Skeletal muscle cell (primary cell): ENCODE data around the gene EHBP1L1.

ENCODE experiments used
- DNase-seq: peaks from one replicate; pipeline ENCODE4 v3.0.0-alpha.2; 2010; ENCODE audit warnings: low read depth
- H3K4me3 ChIP-seq: 2 replicates; pipeline ENCODE4 v1.5.1; 2011; ENCODE audit warnings: low read depth, mild to moderate bottlenecking, control low read depth, low read length, moderate library complexity

EHBP1L1 gene

GRCh38 chr11:65588199-65589054 lies 12.6 kb downstream of the EHBP1L1 start:
- DNase-seq, result no peak
- H3K4me3 ChIP-seq, result no peak overlapping the region

DNA sequence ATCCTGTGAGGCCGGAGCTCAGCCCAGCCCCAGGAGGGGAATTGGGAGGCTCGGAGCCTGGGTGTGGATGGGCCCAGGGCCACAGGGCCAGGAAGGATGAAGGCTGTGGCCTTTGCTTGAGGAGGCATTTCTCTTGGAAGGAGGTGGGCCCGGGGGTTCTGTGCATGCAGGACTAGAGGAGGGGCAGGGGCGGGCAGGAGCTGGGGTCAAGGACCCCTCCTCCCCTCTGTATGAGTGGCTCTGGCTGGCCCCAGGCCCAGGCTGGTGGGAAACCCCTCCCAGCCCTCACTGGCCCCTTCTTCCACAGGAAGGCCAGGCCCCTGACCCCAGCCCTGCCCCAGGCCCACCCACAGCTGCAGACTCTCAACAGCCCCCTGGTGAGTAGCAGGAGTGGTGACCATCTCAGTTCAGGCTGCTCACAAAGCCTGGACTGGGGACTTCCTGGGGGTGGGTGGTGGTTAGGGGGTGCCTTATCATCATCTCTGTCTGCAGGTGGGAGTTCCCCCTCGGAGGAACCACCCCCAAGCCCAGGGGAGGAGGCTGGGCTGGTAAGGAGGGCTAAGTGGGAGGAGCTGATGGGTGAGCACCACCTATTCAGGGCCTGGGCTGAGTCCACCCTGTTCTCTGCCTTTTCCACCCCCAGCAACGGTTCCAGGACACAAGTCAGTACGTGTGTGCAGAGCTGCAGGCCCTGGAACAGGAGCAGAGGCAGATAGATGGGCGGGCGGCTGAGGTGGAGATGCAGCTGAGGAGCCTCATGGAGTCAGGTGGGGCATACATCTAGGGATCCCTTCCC lies 13.8 kb downstream of the EHBP1L1 start:
- no peak for DNase-seq
- no peak overlapping the region for H3K4me3 ChIP-seq

GRCh38 chr11:65590240-65590738 lies 14.4 kb downstream of the EHBP1L1 start:
- no peak overlapping the region for H3K4me3 ChIP-seq
- DNase-seq, result no peak

- no peak for DNase-seq
- H3K4me3 ChIP-seq, result no peak overlapping the region
Observed at GRCh38 chr11:65591939-65592857, 16.3 kb downstream of the EHBP1L1 start.

GRCh38 chr11:65592858-65593517 lies 17.1 kb downstream of the EHBP1L1 start:
- no peak overlapping the region for H3K4me3 ChIP-seq
- DNase-seq, result no peak

DNA sequence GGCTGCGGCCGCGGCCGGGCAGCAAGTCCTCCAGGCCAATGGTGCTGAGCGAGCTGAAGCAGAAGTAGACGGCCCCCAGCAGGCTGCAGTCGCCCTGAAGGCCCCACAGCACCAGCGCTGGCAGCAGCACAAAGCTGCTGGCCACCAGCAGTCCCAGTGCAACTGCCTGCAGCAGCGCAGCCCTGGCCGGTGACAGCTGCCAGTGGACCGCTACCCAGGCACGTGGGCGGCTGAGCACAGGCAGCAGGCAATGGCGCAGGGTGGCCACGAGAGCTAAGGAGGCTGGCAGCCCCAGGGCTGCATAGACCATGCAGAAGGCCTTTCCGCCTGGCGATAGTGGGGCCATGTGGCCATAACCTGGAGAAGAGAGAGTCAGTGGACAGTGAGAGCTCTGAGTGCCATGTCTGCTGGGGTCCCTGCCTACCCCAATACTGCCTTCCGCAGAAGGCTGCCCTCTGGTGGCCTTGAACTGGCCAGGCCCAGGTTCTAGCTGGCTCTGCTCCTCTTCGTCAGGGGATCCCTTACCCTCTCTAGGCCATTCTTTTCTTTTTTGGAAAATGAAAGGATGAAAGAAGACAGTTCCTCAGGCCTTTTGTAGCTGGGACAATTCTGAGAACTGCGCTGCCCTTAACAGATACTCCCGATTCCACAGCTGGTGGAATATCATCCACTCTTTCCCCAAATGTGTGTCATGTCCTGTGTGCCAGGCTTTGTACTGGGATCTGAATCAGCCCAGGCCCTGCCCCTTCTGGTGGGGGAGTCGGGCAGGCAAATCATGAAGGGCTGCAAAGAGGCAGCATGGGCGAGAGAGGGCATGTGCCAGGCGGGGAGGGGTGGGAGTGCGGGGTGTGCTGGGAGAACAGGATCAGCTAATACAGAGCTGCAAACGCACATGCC lies 17.9 kb downstream of the EHBP1L1 start:
- DNase-seq, result no peak
- H3K4me3 ChIP-seq, result no peak overlapping the region

DNA sequence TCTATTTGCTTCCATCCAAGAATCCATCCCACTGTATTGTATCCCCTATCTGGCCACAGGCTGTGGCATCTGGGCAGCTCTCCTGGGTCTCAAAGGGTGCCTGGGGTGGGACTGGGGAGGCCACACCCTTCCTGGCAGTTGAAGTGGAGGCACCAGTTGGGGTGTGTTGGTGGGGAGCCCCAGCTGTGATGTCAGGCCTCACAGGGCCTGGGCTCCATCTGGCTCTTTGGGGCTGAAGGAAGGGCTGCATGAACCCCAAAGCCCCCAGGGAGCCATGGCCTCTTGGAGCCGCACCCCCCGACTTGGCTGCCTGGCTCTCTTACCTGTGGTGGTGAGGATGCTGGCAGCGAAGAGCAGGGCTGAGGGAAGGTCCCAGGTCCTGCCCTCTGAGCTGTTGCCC lies 19.3 kb downstream of the EHBP1L1 start:
- no peak for DNase-seq
- H3K4me3 ChIP-seq, result no peak overlapping the region

DNA sequence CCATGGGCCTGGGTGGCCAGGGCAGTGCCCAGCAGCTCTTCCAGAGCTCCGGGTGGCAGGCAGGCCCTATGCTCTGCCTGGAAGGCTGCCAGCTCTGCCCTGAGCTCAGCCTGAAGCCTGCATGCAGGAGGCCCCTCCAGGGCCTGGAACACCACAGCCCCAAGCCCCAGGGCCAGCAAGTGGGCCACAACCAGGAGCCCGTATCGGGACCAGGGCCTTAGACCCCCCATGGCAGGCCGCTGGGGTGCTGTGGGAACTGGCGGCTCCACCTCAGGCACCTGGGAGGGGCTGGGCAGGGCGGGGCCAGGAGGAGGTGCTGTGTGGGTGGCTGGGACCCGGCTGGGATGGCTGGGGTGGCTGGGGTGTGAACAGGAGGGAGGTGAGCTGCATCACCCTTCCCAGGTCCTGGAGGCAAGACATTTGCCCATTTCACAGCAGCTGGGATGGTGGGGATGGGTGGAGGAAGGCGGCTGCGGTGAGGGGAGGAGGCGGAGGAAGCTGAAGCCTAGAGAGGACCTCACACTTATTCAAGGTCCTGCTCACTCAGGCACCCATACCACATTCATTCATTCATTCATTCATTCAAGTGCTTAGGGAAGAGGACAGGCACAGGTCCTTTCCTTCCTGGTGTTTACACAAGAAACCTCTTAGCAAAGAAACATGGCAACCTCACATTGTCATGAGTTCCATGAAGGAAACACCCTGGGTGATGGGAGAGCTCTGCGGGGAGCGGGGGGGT lies 19.9 kb downstream of the EHBP1L1 start, which contains the start of gene KCNK7:
TSS of gene KCNK7 (minus strand) at position 258 of the 739 bp plus-strand sequence. CDS start at position 230, 28 bp downstream.
- no peak for DNase-seq

DNA sequence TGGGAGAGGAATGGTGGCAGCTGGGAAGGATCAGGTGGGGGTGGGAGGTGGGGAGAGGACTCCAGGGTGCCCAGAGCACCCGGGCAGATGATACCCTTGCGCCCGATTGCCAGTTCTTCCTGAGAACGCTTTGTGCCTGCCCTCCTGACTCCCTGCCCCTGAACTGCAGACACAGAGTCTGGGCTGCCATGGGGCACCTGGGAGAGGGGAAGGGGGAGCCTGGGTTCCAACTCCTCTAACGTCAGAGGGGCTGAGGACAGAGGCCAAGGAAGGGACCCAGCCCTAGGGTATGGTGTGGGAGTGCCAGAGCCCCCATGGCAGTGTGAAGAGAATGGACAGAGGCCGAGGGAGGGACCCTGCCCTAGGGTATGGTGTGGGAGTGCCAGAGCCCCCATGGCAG lies 20.7 kb downstream of the EHBP1L1 start:
- no peak overlapping the region for H3K4me3 ChIP-seq
- no peak for DNase-seq

More for the DNA sequence above, 19.9 kb downstream of the EHBP1L1 start, which contains the start of gene KCNK7:
- no peak within 1 kb of the TSS for H3K4me3 ChIP-seq

DNA sequence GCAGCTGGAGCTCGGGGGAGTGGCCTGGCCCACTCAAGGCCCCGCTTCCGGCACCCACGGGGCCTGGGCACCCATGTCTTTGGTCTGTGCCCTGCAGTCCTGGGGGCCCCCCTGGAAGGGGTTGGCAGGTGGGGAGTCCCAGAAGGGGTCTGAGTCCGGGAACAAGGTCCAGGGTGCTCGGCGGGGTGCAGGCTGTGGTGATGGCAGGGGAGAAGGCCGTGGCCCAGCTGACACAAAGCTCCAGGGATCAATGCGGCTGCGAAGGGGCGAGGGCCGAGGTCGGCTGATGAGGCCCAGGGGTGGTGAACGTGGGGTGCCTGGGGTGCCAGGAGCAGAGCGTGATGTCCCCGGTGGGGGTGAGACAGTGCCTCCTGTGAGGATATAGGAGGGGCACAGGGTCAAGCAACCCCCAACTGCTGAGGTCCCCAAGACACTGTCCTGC lies 22.4 kb downstream of the EHBP1L1 start:
- H3K4me3 ChIP-seq, result no peak overlapping the region
- no peak for DNase-seq

GRCh38 chr11:65599216-65599954 lies 23.5 kb downstream of the EHBP1L1 start:
- no peak for DNase-seq
- H3K4me3 ChIP-seq, result no peak overlapping the region

- H3K4me3 ChIP-seq, result no peak overlapping the region
- no peak for DNase-seq
Observed at GRCh38 chr11:65599955-65600246, 24.0 kb downstream of the EHBP1L1 start.

GRCh38 chr11:65604258-65604657 lies 28.4 kb downstream of the EHBP1L1 start:
- DNase-seq, result no peak
- H3K4me3 ChIP-seq, result no peak overlapping the region

- DNase-seq, result peak; percentile 84
- peak overlapping the region; percentile 35 for H3K4me3 ChIP-seq
Observed at GRCh38 chr11:65606876-65607613, 31.2 kb downstream of the EHBP1L1 start.

DNA sequence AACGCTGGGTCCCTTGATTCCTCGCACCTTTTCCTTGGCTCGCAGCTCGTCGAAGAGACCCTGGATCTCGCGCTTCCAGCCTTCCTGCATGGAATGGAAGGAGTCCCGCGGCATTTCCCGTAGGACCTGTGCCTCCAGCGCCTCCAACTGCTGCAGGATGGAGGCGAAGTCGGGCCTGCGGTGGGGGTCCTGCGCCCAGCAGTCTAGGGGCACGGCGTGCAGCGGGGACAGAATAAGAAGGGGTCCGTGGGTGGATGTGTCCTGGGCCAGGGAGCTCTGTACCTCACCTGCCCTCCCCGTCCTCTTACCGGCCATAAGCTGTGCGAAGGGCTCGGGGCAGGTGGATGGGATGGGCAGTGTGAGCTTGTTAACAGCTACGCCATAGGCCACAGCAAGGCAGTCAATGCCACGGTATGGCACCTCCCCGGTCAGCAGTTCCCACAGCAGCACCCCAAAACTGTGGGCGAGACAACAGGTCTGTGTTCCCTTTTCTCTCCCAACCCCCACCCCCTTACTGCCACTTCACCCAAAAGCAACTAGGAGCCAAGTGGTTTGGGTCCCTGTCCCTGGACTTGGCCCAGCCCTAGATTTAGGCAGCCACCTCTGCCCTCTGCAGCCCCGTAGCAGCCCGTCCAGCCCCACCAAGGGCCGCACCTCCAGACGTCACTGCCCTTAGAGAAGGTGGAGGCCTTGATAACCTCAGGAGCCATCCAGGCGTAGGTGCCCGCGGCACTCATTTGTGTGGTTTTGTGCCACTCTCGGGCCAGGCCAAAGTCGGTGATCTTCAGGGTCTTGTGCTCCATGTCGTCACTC lies 32.0 kb downstream of the EHBP1L1 start:
- peak overlapping the region; percentile 35 for H3K4me3 ChIP-seq
- DNase-seq, result no peak
